Spleen (tissue), 7 donors: ENCODE results near the gene MFSD1.

Experiments used
- POLR2A ChIP-seq, 3 donors: fragments of 450-650 bp; IDR thresholded peaks; one replicate each; pipeline ENCODE4 v1.5.1; 2017; ENCODE audit warnings: antibody characterized with exemption in 3 of 3, mild to moderate bottlenecking in 1 of 3
- TF ChIP-seq, protein P1 (sequence below), 11 experiments: fragments of 200-600 bp in 7 of 11; fragments of 450-650 bp in 4 of 11; sonication (generic) in 4 of 11; IDR thresholded peaks in 8 of 11; conservative IDR thresholded peaks in 3 of 11; 1 replicate in 7 of 11; 2 replicates in 4 of 11; pipeline versions ENCODE4 v1.4.0 to v1.8.0; 2016 to 2021; ENCODE audit warnings: antibody characterized with exemption in 11 of 11, inconsistent platforms in 4 of 11, mild to moderate bottlenecking in 1 of 11
- donor health status: DM: no; HTN: no; CAD: no; lungs with moderate emphysema.
- donor health status: DM: no; HTN: no; CAD: no.
- donor health status: DM: no; HTN: no; CAD: no.

GRCh38 chr3:158773166-158773565 lies 28.7 kb upstream of the MFSD1 start:
- TF ChIP-seq, protein P1, sequence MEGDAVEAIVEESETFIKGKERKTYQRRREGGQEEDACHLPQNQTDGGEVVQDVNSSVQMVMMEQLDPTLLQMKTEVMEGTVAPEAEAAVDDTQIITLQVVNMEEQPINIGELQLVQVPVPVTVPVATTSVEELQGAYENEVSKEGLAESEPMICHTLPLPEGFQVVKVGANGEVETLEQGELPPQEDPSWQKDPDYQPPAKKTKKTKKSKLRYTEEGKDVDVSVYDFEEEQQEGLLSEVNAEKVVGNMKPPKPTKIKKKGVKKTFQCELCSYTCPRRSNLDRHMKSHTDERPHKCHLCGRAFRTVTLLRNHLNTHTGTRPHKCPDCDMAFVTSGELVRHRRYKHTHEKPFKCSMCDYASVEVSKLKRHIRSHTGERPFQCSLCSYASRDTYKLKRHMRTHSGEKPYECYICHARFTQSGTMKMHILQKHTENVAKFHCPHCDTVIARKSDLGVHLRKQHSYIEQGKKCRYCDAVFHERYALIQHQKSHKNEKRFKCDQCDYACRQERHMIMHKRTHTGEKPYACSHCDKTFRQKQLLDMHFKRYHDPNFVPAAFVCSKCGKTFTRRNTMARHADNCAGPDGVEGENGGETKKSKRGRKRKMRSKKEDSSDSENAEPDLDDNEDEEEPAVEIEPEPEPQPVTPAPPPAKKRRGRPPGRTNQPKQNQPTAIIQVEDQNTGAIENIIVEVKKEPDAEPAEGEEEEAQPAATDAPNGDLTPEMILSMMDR (IDR thresholded peaks at IDR 0.05 in 8 of 11, conservative IDR thresholded peaks at IDR 0.05 in 3 of 11) = no peak
- no peak for TF ChIP-seq POLR2A (IDR thresholded peaks at IDR 0.05)
